ENCODE measurements around the gene GRIN2A. TPM values are rescaled to one million over a fixed set of nuclear protein-coding genes. Genes with fewer than 3 reads are reported as not detected.

GRIN2A gene
- total RNA-seq, 2 experiments from 2014 or later, result not detected

DNA sequence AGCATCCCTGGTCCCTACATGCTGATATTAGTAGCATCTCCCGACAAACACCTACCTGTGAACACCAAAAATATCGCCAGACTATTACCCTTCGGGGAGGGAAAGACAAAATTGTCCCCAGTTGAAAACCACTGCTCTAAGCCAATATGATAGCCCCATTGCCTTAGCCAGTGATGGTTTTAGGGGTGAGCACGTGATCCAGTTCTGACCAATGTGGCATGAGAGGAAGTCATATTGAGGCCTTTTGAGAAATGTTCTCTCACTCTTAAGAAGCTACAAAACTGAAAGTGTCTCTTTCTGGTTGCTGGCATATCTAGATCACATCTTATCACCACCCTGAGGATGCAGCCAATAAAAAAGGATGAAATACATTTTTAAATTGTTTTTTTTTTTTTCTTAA is 136.3 kb downstream of the GRIN2A start:
- Histone ChIP-seq H3K9me2 (ENCODE audit: insufficient read depth, low read length) (no peaks in the 10 kb centered on the region), H2AFZ (ENCODE audit: low read length) (no peak overlapping the region), H3K4me1 (ENCODE audit: insufficient read depth, low read length, poor library complexity, severe bottlenecking) (no peaks in the 10 kb centered on the region), H3K4me3 (ENCODE audit: low read depth, low read length, poor library complexity, severe bottlenecking) (no peak overlapping the region), H3K4me2 (ENCODE audit: low read length) (no peak overlapping the region), H4K20me1 (ENCODE audit: insufficient read depth, low read length) (no peaks in the 10 kb centered on the region), H3K9me3 (ENCODE audit: low read length) (no peaks in the 10 kb centered on the region), H3K36me3 (ENCODE audit: insufficient read depth, low read length) (no peaks in the 10 kb centered on the region), H3K79me2 (ENCODE audit: insufficient read depth, low read depth, low read length) (no peaks in the 10 kb centered on the region), H3K27ac (ENCODE audit: low read depth, low read length, poor library complexity, severe bottlenecking) (no peak overlapping the region)
- DNase-seq (ENCODE audit: low spot score), result no peak
- CTCF ChIA-PET (ENCODE audit: unreplicated experiment), result no interaction called here
- no TSS peak for BruUV-seq (replicated peaks)
- TF ChIP-seq EZH2phosphoT487 (IDR thresholded peaks at IDR 0.05; ENCODE audit: borderline replicate concordance, low read depth, low read length), result no peak
- TF ChIP-seq, protein P1, sequence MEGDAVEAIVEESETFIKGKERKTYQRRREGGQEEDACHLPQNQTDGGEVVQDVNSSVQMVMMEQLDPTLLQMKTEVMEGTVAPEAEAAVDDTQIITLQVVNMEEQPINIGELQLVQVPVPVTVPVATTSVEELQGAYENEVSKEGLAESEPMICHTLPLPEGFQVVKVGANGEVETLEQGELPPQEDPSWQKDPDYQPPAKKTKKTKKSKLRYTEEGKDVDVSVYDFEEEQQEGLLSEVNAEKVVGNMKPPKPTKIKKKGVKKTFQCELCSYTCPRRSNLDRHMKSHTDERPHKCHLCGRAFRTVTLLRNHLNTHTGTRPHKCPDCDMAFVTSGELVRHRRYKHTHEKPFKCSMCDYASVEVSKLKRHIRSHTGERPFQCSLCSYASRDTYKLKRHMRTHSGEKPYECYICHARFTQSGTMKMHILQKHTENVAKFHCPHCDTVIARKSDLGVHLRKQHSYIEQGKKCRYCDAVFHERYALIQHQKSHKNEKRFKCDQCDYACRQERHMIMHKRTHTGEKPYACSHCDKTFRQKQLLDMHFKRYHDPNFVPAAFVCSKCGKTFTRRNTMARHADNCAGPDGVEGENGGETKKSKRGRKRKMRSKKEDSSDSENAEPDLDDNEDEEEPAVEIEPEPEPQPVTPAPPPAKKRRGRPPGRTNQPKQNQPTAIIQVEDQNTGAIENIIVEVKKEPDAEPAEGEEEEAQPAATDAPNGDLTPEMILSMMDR (conservative IDR thresholded peaks at IDR 0.05; ENCODE audit: low read length), result no peak
- intact Hi-C loops (cut with micrococcal nuclease; ENCODE audit: unreplicated experiment), result no loop called here
- POLR2A ChIA-PET, result interaction anchor here (0.7 kb wide), 1 partner anchor 345 kb away, joined by 3 read pairs; no protein-coding TSS in a partner anchor

DNA sequence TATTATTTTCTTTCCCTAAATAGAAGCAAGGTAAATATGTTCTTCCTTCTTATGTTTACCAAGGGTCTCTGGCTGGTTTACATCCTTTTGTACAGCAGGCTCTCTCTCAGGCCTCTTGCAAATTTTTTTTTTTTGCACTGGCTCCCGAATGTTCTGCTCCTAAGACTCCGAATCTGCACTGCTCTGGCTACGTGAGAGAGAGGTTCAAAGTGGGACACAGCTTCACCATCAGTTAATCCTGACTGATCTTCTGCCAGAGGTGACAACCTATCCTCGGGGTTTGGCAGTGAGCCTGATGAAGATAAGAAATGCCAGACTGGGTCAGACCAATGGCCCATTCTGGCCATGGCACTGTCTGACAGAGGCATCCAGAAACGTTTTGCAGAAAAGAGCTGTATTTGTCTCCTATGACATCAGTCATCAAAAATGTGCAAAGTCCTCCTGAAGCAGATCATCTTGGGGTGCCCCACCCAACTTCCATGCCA is 136.9 kb downstream of the GRIN2A start:
- Histone ChIP-seq H3K9me2 (ENCODE audit: insufficient read depth, low read length) (no peaks in the 10 kb centered on the region), H4K20me1 (ENCODE audit: insufficient read depth, low read length) (no peaks in the 10 kb centered on the region), H3K4me1 (ENCODE audit: insufficient read depth, low read length, poor library complexity, severe bottlenecking) (no peaks in the 10 kb centered on the region), H3K4me2 (ENCODE audit: low read length) (no peak overlapping the region), H2AFZ (ENCODE audit: low read length) (no peak overlapping the region), H3K79me2 (ENCODE audit: insufficient read depth, low read depth, low read length) (no peaks in the 10 kb centered on the region), H3K27ac (ENCODE audit: low read depth, low read length, poor library complexity, severe bottlenecking) (no peak overlapping the region), H3K4me3 (ENCODE audit: low read depth, low read length, poor library complexity, severe bottlenecking) (no peak overlapping the region), H3K36me3 (ENCODE audit: insufficient read depth, low read length) (no peaks in the 10 kb centered on the region), H3K9me3 (ENCODE audit: low read length) (no peaks in the 10 kb centered on the region)
- intact Hi-C loops (cut with micrococcal nuclease; ENCODE audit: unreplicated experiment), result no loop called here
- DNase-seq (ENCODE audit: low spot score), result no peak
- TF ChIP-seq EZH2phosphoT487 (IDR thresholded peaks at IDR 0.05; ENCODE audit: borderline replicate concordance, low read depth, low read length), result no peak
- TF ChIP-seq, protein P1 (conservative IDR thresholded peaks at IDR 0.05; ENCODE audit: low read length), result no peak
- ChIA-PET POLR2A (interaction anchor here (0.7 kb wide), 1 partner anchor 344 kb away, joined by 3 read pairs; no protein-coding TSS in a partner anchor), CTCF (ENCODE audit: unreplicated experiment) (no interaction called here)
- no TSS peak for BruUV-seq (replicated peaks)

DNA sequence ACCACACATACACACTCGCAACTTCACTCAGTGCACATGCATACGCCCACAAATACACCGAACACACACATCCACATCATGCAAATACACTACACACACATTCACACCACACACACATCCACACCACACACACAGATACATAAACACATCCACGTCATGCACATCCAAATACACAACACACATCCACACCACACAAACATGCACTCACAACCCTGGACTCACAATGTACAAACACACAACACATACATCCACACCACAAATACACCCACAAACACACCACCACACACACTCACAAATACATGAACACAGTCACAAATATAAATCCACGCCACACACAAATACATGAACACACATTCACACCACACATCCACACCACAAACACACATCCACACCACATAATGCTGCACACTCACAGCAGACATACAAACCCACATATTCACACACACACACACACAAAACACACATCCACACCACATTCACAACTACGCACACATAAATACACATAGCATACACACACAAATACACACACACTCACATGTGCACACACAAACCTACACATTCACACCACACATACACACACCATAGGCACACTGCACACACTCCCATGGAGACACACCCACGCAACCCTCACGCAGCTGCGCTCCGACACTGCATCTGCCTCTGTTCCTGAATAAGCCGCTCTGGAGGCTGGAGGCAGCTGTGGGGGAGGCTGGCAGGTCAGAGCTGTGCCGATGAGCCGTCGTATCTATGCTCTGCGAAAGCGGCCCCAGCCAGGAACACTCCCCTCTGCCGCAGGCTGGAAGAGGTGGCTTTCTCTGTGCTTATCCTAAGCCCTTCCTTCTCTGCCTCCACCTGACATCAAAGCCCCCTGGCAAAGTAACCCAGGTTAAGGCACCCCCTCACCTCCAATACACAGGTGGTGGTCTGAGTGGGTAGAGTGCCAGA is 141.8 kb downstream of the GRIN2A start:
- intact Hi-C loops (cut with micrococcal nuclease; ENCODE audit: unreplicated experiment), result loop anchor here (5.0 kb wide), 1 partner anchor 687 kb away; no protein-coding TSS in a partner anchor
- H3K36me3 ChIP-seq (ENCODE audit: insufficient read depth, low read length), result no peaks in the 10 kb centered on the region
- H3K9me2 ChIP-seq (ENCODE audit: insufficient read depth, low read length), result no peaks in the 10 kb centered on the region
- H3K4me3 ChIP-seq (ENCODE audit: low read depth, low read length, poor library complexity, severe bottlenecking), result no peak overlapping the region
- CTCF ChIA-PET (ENCODE audit: unreplicated experiment), result no interaction called here
- DNase-seq (ENCODE audit: low spot score), result no peak
- BruUV-seq (replicated peaks), result no TSS peak
- no peak for TF ChIP-seq EZH2phosphoT487 (IDR thresholded peaks at IDR 0.05; ENCODE audit: borderline replicate concordance, low read depth, low read length)
- TF ChIP-seq, protein P1 (conservative IDR thresholded peaks at IDR 0.05; ENCODE audit: low read length), result no peak
- H4K20me1 ChIP-seq (ENCODE audit: insufficient read depth, low read length), result no peaks in the 10 kb centered on the region
- H3K27ac ChIP-seq (ENCODE audit: low read depth, low read length, poor library complexity, severe bottlenecking), result no peak overlapping the region
- no peaks in the 10 kb centered on the region for H3K9me3 ChIP-seq (ENCODE audit: low read length)
- no peaks in the 10 kb centered on the region for H3K4me1 ChIP-seq (ENCODE audit: insufficient read depth, low read length, poor library complexity, severe bottlenecking)
- H2AFZ ChIP-seq (ENCODE audit: low read length), result no peak overlapping the region
- H3K4me2 ChIP-seq (ENCODE audit: low read length), result no peak overlapping the region
- no peaks in the 10 kb centered on the region for H3K79me2 ChIP-seq (ENCODE audit: insufficient read depth, low read depth, low read length)
- POLR2A ChIA-PET, result no interaction called here

Data from OCI-LY7 (cell line).